Measurements from ENCODE around the gene PDXP. TPM values are rescaled to one million over a fixed set of nuclear protein-coding genes. Genes with fewer than 3 reads are reported as not detected.

The PDXP gene
- total RNA-seq, 2 donors from 2014 or later, result 38.0 to 43.2 TPM

DNA sequence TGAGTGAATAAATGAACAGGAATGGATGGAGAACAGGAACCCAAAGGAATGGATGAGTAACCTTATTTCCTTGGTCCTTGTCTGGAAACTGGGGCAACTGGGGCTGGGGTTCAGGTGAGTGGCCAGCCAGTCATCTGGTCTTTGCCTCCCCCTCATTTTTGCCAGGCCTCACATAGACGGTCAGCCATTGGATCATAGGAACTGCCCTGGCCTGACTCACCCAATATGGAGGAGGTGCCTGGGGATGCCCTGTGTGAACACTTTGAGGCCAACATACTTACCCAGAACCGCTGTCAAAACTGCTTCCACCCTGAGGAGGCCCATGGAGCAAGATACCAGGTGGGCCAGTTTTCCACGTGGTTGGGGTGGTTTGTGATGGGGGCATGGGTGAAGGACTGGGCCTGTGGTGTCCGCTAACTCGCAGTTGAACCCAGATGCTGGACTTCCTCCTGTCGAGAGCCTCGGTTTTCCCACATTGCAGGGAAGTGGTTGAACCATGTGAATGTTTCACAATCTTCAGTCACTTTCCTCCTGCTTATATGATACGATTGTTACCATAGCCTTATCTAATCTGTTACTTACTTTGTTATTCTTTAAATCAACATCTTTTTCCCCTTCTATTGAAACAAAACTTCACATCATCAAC lies 42.7 kb downstream of the PDXP start:
- no peak for ATAC-seq (replicated peaks)
- H3K4me3 Mint-ChIP-seq, result no peak overlapping the region
- no peaks in the 10 kb centered on the region for H3K27me3 Mint-ChIP-seq
- no peaks in the 10 kb centered on the region for H3K9me3 Mint-ChIP-seq
- H3K36me3 Mint-ChIP-seq (ENCODE audit: low read depth), result peaks cover 24% of the 10 kb centered on the region
- no peak overlapping the region for H3K27ac Mint-ChIP-seq
- peaks cover 5% of the 10 kb centered on the region for H3K4me1 Mint-ChIP-seq

DNA sequence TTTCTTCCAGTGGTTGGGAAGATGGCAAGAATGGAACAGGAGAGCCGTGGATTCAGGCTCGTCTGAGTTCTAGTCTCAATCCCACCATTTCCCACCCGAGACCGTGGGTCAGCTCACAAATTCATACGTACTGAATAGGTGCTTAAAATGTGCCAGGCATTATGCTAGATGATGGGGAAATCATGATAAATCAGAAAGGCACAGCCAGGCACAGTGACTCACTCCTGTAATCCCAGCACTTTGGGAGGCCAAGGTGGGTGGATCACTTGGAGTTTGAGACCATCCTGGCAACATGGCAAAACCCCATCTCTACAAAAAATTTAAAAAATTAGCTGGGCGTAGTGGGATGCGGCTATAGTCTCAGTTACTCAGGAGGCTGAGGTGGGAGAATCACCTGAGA lies 45.4 kb downstream of the PDXP start:
- no peak for ATAC-seq (replicated peaks)
- H3K27ac Mint-ChIP-seq, result no peak overlapping the region
- H3K27me3 Mint-ChIP-seq, result no peaks in the 10 kb centered on the region
- no peak overlapping the region for H3K4me3 Mint-ChIP-seq
- H3K36me3 Mint-ChIP-seq (ENCODE audit: low read depth), result peaks cover 19% of the 10 kb centered on the region
- no peaks in the 10 kb centered on the region for H3K9me3 Mint-ChIP-seq
- H3K4me1 Mint-ChIP-seq, result no peaks in the 10 kb centered on the region

DNA sequence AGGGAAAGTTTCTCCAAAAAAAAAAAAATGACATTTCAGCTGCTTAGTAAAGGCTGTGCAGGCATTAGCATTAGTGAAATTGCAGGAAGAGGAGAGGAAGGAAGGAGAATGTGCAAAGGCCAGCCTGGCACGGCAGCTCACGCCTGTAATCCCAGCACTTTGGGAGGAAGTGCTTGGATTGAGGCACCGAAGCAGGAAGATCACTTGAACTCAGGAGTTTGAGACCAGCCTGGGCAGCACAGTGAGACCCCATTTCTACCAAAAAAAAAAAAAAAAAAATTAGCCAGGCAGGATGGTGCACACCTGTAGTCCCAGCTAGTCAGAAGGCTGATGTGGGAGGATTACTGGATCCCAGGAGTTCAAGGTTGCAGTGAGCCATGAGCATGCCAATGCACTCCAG lies 46.1 kb downstream of the PDXP start:
- no peak for ATAC-seq (replicated peaks)
- Mint-ChIP-seq H3K4me3 (no peak overlapping the region), H3K4me1 (peaks cover under 1% of the 10 kb centered on the region), H3K9me3 (no peaks in the 10 kb centered on the region), H3K36me3 (ENCODE audit: low read depth) (peaks cover 19% of the 10 kb centered on the region), H3K27me3 (no peaks in the 10 kb centered on the region), H3K27ac (no peak overlapping the region)

DNA sequence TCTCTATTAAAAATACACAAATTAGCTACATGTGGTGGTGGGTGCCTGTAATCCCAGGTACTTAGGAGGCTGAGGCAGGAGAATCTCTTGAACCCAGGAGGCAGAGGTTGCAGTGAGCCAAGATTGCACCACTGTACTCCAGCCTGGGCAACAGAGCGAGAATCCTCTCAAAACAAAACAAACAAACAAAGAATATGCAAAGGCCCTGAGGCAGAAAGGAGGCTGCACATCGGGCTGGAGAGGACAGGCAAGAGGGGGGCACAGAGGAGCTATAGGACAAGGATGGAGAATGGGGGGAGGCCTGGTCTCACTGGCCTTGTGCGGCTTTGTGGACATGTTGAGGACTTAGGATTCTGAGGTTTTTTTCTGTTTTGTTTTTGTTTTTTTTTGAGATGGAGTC lies 46.7 kb downstream of the PDXP start:
- no peaks in the 10 kb centered on the region for H3K27me3 Mint-ChIP-seq
- no peak overlapping the region for H3K4me3 Mint-ChIP-seq
- ATAC-seq (replicated peaks), result no peak
- H3K4me1 Mint-ChIP-seq, result peaks cover 5% of the 10 kb centered on the region
- no peak overlapping the region for H3K27ac Mint-ChIP-seq
- peaks cover 23% of the 10 kb centered on the region for H3K36me3 Mint-ChIP-seq (ENCODE audit: low read depth)
- no peaks in the 10 kb centered on the region for H3K9me3 Mint-ChIP-seq

- no peak overlapping the region for H3K27ac Mint-ChIP-seq
- H3K4me3 Mint-ChIP-seq, result no peak overlapping the region
- ATAC-seq (replicated peaks), result no peak
- peaks cover 5% of the 10 kb centered on the region for H3K4me1 Mint-ChIP-seq
- peaks cover 14% of the 10 kb centered on the region for H3K36me3 Mint-ChIP-seq (ENCODE audit: low read depth)
- H3K27me3 Mint-ChIP-seq, result no peaks in the 10 kb centered on the region
- H3K9me3 Mint-ChIP-seq, result no peaks in the 10 kb centered on the region
Measured at GRCh38 chr22:37708580-37709444, 50.3 kb downstream of the PDXP start.

DNA sequence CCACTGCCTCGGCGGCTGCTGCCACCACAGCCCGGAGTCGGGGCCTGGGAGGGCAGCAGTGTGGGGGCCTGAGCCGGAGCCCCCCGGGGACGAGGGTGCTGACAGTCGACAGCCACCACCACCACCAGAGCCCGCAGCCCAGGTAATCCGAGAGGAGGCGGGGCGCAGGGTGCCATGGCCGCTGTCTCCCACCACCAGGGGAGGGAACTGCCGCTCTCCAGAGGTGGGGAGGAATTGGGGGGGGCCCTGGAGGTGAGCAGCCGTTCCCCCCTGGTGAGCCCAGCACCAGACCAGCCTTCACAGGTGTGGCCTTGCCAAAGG lies 50.9 kb downstream of the PDXP start:
- no peaks in the 10 kb centered on the region for H3K9me3 Mint-ChIP-seq
- H3K36me3 Mint-ChIP-seq (ENCODE audit: low read depth), result peaks cover 8% of the 10 kb centered on the region
- H3K4me1 Mint-ChIP-seq, result peaks cover 5% of the 10 kb centered on the region
- ATAC-seq (replicated peaks), result no peak
- H3K4me3 Mint-ChIP-seq, result no peak overlapping the region
- no peak overlapping the region for H3K27ac Mint-ChIP-seq
- H3K27me3 Mint-ChIP-seq, result no peaks in the 10 kb centered on the region

DNA sequence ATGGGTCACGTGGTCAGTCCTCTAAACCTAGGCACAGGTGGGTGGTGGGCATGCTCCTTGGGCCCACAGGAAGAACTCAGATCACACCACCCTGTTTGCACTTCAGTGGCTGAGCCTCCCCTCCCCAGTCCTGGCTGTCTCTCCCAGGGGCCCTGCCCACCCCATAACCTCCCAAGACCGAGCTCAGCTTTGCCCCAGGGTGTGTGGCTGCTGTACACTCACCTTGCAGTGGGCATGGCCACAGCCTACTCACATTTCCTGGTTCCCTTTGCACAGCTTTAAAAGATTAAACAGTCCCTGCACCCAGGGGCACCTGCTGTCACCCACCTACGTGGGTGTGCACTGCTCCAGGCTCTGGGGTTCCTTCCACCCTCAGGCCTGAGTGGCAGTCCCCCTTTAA lies 52.2 kb downstream of the PDXP start:
- Mint-ChIP-seq H3K27ac (no peak overlapping the region), H3K4me1 (peaks cover 5% of the 10 kb centered on the region), H3K36me3 (ENCODE audit: low read depth) (peaks cover 5% of the 10 kb centered on the region), H3K4me3 (no peak overlapping the region), H3K9me3 (no peaks in the 10 kb centered on the region), H3K27me3 (no peaks in the 10 kb centered on the region)
- no peak for ATAC-seq (replicated peaks)

DNA sequence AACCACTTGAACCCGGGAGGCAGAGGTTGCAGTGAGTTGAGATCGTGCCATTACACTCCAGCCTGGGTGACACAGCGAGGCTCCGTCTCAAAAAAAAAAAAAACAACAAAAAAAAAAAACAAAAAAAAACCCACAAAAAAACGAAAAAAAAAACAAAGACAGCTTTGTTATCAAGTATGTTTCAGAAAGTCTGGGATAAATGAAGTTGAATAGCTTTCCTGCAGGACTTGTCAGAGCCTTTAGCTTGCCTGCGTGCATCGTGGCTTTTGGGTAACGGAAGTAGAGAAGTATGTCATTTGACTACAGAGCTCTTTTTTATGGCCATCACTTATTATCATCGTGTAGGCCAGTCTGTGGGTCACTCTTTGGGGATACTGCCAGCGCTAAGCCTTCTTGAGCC lies 53.0 kb downstream of the PDXP start:
- ATAC-seq (replicated peaks), result no peak
- Mint-ChIP-seq H3K36me3 (ENCODE audit: low read depth) (peaks cover 5% of the 10 kb centered on the region), H3K27me3 (no peaks in the 10 kb centered on the region), H3K4me1 (peaks cover 5% of the 10 kb centered on the region), H3K4me3 (no peak overlapping the region), H3K27ac (no peak overlapping the region), H3K9me3 (no peaks in the 10 kb centered on the region)

- Mint-ChIP-seq H3K4me3 (no peak overlapping the region), H3K27me3 (no peaks in the 10 kb centered on the region), H3K27ac (no peak overlapping the region), H3K9me3 (no peaks in the 10 kb centered on the region), H3K4me1 (peaks cover 5% of the 10 kb centered on the region), H3K36me3 (ENCODE audit: low read depth) (peaks cover 5% of the 10 kb centered on the region)
- no peak for ATAC-seq (replicated peaks)
Measured at GRCh38 chr22:37713761-37714160, 55.2 kb downstream of the PDXP start.

- Mint-ChIP-seq H3K36me3 (ENCODE audit: low read depth) (peaks cover 5% of the 10 kb centered on the region), H3K27me3 (no peaks in the 10 kb centered on the region), H3K9me3 (no peaks in the 10 kb centered on the region), H3K27ac (no peak overlapping the region), H3K4me1 (peaks cover 4% of the 10 kb centered on the region), H3K4me3 (no peak overlapping the region)
- no peak for ATAC-seq (replicated peaks)
Measured at GRCh38 chr22:37714634-37715033, 56.1 kb downstream of the PDXP start.

DNA sequence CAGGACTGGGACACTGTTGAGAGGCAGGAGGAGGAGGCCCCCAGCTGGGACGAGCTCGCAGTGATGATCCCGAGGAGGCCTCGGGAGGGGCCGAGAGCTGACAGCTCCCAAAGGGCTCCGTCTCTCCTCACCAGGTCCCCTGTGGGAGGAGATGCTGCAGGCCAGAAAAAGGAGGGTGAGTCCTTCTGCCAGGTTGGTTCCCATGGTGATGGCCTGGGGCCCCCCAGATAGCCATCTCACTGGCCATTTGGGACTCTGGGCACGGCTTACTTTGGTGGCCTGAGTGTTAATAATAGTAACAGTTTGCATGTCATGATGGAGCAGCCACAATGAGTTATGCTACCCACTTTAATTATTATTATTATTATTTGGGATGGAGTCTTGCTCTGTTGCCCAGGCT lies 57.2 kb downstream of the PDXP start:
- H3K4me1 Mint-ChIP-seq, result no peaks in the 10 kb centered on the region
- H3K27me3 Mint-ChIP-seq, result no peaks in the 10 kb centered on the region
- H3K27ac Mint-ChIP-seq, result no peak overlapping the region
- no peaks in the 10 kb centered on the region for H3K9me3 Mint-ChIP-seq
- no peak overlapping the region for H3K4me3 Mint-ChIP-seq
- ATAC-seq (replicated peaks), result no peak
- H3K36me3 Mint-ChIP-seq (ENCODE audit: low read depth), result no peaks in the 10 kb centered on the region

Other genes starting within 250 kb of the PDXP start
- gene ELFN2, start 231.2 kb upstream of the PDXP start, total RNA-seq, result 1 to 10 TPM in 1 of 2 donors, under 1 TPM in 1; 0.24 to 2.2 TPM
- gene MFNG, start 172.3 kb upstream of the PDXP start, total RNA-seq, result 100 to 1,000 TPM; 170 to 245 TPM
- gene CARD10, start 139.3 kb upstream of the PDXP start, total RNA-seq, result under 1 TPM in 1 of 2 donors, not detected in 1; 0.09 TPM
- gene CDC42EP1, start 98.2 kb upstream of the PDXP start, total RNA-seq, result 1 to 10 TPM; 1.0 to 2.3 TPM
- gene LGALS2, start 78.6 kb upstream of the PDXP start, total RNA-seq, result not detected
- gene GGA1, start 49.9 kb upstream of the PDXP start, total RNA-seq, result 10 to 100 TPM; 69.3 to 79.8 TPM
- 100 to 1,000 TPM; 118 to 132 TPM for gene SH3BP1, start 19.1 kb upstream of the PDXP start, total RNA-seq
- gene LGALS1, start 16.9 kb downstream of the PDXP start, total RNA-seq, result 1,000 to 10,000 TPM; 1,410 to 2,076 TPM
- 10 to 100 TPM; 22.1 to 46.1 TPM for gene NOL12, start 27.6 kb downstream of the PDXP start, total RNA-seq
- 10 to 100 TPM; 28.2 to 36.9 TPM for gene TRIOBP, start 38.3 kb downstream of the PDXP start, total RNA-seq
- gene GCAT, start 149.2 kb downstream of the PDXP start, total RNA-seq, result 1 to 10 TPM; 4.2 to 5.1 TPM
- not detected for gene GALR3, start 164.7 kb downstream of the PDXP start, total RNA-seq
- 10 to 100 TPM; 13.0 to 25.2 TPM for gene ANKRD54, start 185.6 kb downstream of the PDXP start, total RNA-seq
- gene EIF3L, start 190.7 kb downstream of the PDXP start, total RNA-seq, result 100 to 1,000 TPM; 553 to 834 TPM
- gene MICALL1, start 247.6 kb downstream of the PDXP start, total RNA-seq, result 10 to 100 TPM; 10.3 to 15.9 TPM

Measured in activated T-helper 17 cell treated with anti-CD3 and anti-CD28 coated beads, Interleukin-2, amount 50 U/mL, for 72 hours (primary cell).